MM.1S (cell line): ENCODE measurements around the gene PRM1.

Source experiments
- DNase-seq: peaks from one replicate; pipeline ENCODE4 v3.0.0-alpha.2; 2015
- H2AFZ ChIP-seq: fragments of 300-600 bp; sonication (generic); 2 replicates; pipeline ENCODE4 v1.6.0; 2016; ENCODE audit warnings: antibody characterized with exemption, low read length
- H3F3A ChIP-seq: fragments of 300-600 bp; sonication (generic); 2 replicates; pipeline ENCODE4 v1.6.1; 2016; ENCODE audit warnings: mild to moderate bottlenecking, antibody characterized with exemption, low read length, moderate library complexity, mixed read lengths; ENCODE audit not compliant: insufficient read depth
- H3K27ac ChIP-seq: fragments of 300-600 bp; sonication (generic); 2 replicates; pipeline ENCODE4 v1.5.1; 2016; ENCODE audit warnings: mild to moderate bottlenecking, low read length
- H3K27me3 ChIP-seq: fragments of 300-600 bp; sonication (generic); replicated peaks from 2 replicates; pipeline ENCODE4 v1.6.0; 2016; ENCODE audit warnings: low read length; ENCODE audit not compliant: insufficient read depth
- H3K36me3 ChIP-seq: fragments of 300-600 bp; sonication (generic); replicated peaks from 2 replicates; pipeline ENCODE4 v1.6.1; 2016; ENCODE audit warnings: mild to moderate bottlenecking, low read length, mixed read lengths; ENCODE audit not compliant: insufficient read depth
- H3K4me1 ChIP-seq: fragments of 300-600 bp; sonication (generic); 2 replicates; pipeline ENCODE4 v1.6.1; 2016; ENCODE audit warnings: low read length, mixed read lengths
- H3K4me2 ChIP-seq: fragments of 300-600 bp; sonication (generic); 2 replicates; pipeline ENCODE4 v1.6.0; 2016; ENCODE audit warnings: low read depth, low read length
- H3K4me3 ChIP-seq: fragments of 300-600 bp; sonication (generic); 2 replicates; pipeline ENCODE4 v1.5.1; 2016; ENCODE audit warnings: low read length, mixed read lengths
- H3K79me2 ChIP-seq: fragments of 300-600 bp; sonication (generic); 2 replicates; pipeline ENCODE4 v1.6.1; 2016; ENCODE audit warnings: mixed run types, low read length, mixed read lengths
- H3K9ac ChIP-seq: fragments of 300-600 bp; sonication (generic); 2 replicates; pipeline ENCODE4 v1.6.1; 2016; ENCODE audit warnings: low read length, mixed read lengths
- H3K9me2 ChIP-seq: fragments of 300-600 bp; sonication (generic); replicated peaks from 2 replicates; pipeline ENCODE4 v1.6.1; 2016; ENCODE audit warnings: mild to moderate bottlenecking, low read length, mixed read lengths; ENCODE audit not compliant: insufficient read depth
- H3K9me3 ChIP-seq: fragments of 300-600 bp; sonication (generic); replicated peaks from 2 replicates; pipeline ENCODE4 v1.6.1; 2016; ENCODE audit warnings: mild to moderate bottlenecking, low read length, mixed read lengths; ENCODE audit not compliant: insufficient read depth
- H4K20me1 ChIP-seq: fragments of 300-600 bp; sonication (generic); 2 replicates; pipeline ENCODE4 v1.6.1; 2016; ENCODE audit warnings: mild to moderate bottlenecking, low read length, moderate library complexity, mixed read lengths; ENCODE audit not compliant: insufficient read depth
- CTCF ChIP-seq: fragments of 300-600 bp; sonication (generic); IDR thresholded peaks from 2 replicates; pipeline ENCODE4 v1.5.1; 2016; ENCODE audit warnings: antibody characterized with exemption, low read length, mixed read lengths
- EZH2 ChIP-seq: fragments of 300-600 bp; sonication (generic); optimal IDR thresholded peaks from 2 replicates; pipeline ENCODE3; 2017; ENCODE audit warnings: low read depth, mild to moderate bottlenecking, antibody characterized with exemption, low read length, mixed read lengths
- EZH2phosphoT487 ChIP-seq: fragments of 300-600 bp; sonication (generic); IDR thresholded peaks from 2 replicates; pipeline ENCODE4 v1.6.1; 2018; ENCODE audit warnings: antibody characterized with exemption, low read length

The PRM1 gene

GRCh38 chr16:11329071-11329491, 48.0 kb upstream of the PRM1 start:
- Histone ChIP-seq H3F3A (peaks cover 19% of the 10 kb centered on the region), H3K4me2 (peak overlapping the region; percentile 83), H2AFZ (no peak overlapping the region), H4K20me1 (no peaks in the 10 kb centered on the region), H3K27ac (peak overlapping the region; percentile 77; the same call in 1 of the 2 replicates), H3K27me3 (no peaks in the 10 kb centered on the region), H3K36me3 (no peaks in the 10 kb centered on the region), H3K9me2 (no peaks in the 10 kb centered on the region), H3K9ac (peak overlapping the region; percentile 56; the same call in 1 of the 2 replicates), H3K9me3 (no peaks in the 10 kb centered on the region), H3K4me1 (peaks cover 26% of the 10 kb centered on the region), H3K4me3 (peak overlapping the region; percentile 38), H3K79me2 (no peaks in the 10 kb centered on the region)
- DNase-seq: peak; percentile 70
- TF ChIP-seq EZH2: no peak
- no peak for TF ChIP-seq CTCF
- TF ChIP-seq EZH2phosphoT487: no peak

DNA sequence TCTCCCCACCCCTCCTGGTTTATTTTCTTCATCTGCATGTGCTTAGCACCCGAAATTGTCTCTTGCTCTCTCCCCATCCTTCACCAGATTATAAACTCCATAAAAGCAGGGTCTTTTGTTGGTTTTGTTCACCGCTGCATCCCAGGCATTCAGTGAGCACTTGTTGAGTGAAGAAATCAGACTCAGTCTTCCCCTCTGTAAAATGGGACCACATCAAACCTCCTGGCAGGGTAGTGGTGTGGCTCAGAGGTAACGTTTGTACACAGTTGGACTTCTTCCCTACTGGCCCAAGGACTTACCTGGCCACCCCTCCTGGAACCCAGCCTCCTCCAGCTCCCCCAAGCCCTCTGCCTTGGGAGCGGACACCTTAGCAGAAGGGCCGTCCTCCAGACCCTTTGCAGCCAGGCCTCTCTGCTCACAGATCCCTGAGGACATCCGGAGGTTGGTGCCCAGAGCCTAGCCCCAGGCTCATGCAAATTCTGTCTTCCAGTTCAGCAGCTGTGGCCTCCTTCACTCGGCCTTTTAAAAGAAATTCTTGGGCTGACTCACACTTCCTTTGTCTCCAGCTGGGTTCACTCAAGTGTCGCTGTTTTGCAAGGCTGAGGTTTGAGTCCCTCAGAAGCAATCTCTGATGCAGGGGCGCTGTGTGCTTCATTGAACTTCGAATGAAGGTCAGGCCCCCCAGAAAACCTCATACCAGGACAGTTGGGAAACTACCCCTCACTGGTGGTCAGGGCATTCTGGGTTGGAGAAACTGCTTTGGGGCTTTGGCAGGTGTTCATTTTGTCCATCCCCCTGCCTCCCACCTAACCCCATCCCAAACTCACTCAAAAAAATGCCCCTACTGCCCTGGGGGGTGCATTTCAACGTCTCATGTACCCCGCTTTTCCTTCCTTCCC, 47.3 kb upstream of the PRM1 start:
- Histone ChIP-seq H3K36me3 (no peaks in the 10 kb centered on the region), H3K4me1 (peaks cover 26% of the 10 kb centered on the region), H3K9me3 (no peaks in the 10 kb centered on the region), H3K9ac (peak overlapping the region; percentile 56), H3K79me2 (no peaks in the 10 kb centered on the region), H3K4me3 (peak overlapping the region; percentile 38), H2AFZ (peak overlapping the region; percentile 39; the same call in 1 of the 2 replicates), H3K27me3 (no peaks in the 10 kb centered on the region), H3K27ac (peak overlapping the region; percentile 77; the same call in 1 of the 2 replicates), H3K9me2 (no peaks in the 10 kb centered on the region), H4K20me1 (no peaks in the 10 kb centered on the region), H3K4me2 (peak overlapping the region; percentile 83), H3F3A (peaks cover 19% of the 10 kb centered on the region)
- TF ChIP-seq EZH2 (no peak), CTCF (peak; percentile 26)
- peak; percentile 93 for DNase-seq

DNA sequence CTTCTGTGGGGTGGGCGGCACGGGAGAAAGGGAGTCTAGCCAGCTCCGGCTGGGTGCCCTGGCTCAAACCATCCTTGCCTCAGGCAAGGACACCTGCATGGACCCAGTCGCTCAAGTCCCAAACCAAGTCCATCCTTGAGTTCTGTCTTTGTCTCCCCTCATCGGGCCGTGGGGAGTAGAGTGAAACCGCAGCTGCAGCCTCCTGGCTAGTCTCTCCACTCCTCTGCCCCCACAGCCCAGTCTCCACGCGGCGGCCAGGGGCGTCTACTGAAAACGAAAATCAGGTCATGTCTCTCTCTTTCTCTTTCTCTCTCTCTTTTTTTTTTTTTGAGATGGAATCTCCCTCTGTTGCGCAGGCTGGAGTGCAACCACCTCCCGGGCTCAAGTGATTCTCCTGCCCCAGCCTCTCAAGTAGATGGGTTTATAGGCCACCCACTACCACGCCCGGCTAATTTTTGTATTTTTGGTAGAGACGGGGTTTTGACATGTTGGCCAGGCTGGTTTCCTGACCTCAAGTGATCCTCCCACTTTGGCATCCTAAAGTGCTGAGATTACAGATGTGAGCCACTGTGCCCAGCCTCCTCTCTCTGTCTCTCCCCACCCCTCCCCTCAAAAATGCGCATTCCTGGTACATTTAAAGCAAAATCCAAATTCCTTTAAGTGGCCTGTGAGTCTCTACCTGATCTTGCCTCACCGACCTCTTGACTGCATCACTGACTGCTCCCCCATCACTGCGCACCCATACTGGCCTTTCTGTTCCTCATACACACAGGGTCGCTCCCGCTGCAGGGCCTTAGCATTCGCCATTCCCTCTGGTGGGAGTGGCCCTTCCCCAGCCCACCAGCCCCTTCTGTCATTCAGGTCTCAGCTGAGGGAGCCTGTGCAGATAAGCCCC, 46.4 kb upstream of the PRM1 start:
- peak overlapping the region; percentile 83; the same call in 1 of the 2 replicates for H3K4me2 ChIP-seq

More for the DNA sequence above, 46.4 kb upstream of the PRM1 start:
- Histone ChIP-seq H3K4me3 (no peak overlapping the region), H3K79me2 (no peaks in the 10 kb centered on the region), H4K20me1 (no peaks in the 10 kb centered on the region), H3F3A (peaks cover 19% of the 10 kb centered on the region), H3K4me1 (peaks cover 26% of the 10 kb centered on the region), H3K9me2 (no peaks in the 10 kb centered on the region), H2AFZ (no peak overlapping the region), H3K9ac (peak overlapping the region; percentile 56; the same call in 1 of the 2 replicates), H3K27me3 (no peaks in the 10 kb centered on the region), H3K9me3 (no peaks in the 10 kb centered on the region), H3K27ac (peak overlapping the region; percentile 77; the same call in 1 of the 2 replicates), H3K36me3 (no peaks in the 10 kb centered on the region)
- TF ChIP-seq CTCF (no peak), EZH2phosphoT487 (no peak), EZH2 (no peak)
- no peak for DNase-seq
